Non-pigmented ciliary epithelial cell (primary cell): ENCODE data around the gene DUXB.
A peak's percentile ranks its signal among the peaks of the same experiment; 100 is the strongest.

Experiments used
- DNase-seq: peaks from one replicate; pipeline ENCODE4 v3.0.0-alpha.2; 2010; ENCODE audit warnings: low read depth

The DUXB gene

GRCh38 chr16:75701361-75701760 is at the start of gene DUXB:
DUXB (minus strand) TSS chr16:75701461; CDS start chr16:75701418, 43 bp downstream.
- DNase-seq, result no peak

GRCh38 chr16:75750528-75750927 is 49.3 kb upstream of the DUXB start:
- DNase-seq, result no peak

- DNase-seq, result no peak
Measured at GRCh38 chr16:75746359-75746758, 45.1 kb upstream of the DUXB start.

GRCh38 chr16:75745823-75746222 is 44.6 kb upstream of the DUXB start:
- no peak for DNase-seq

- no peak for DNase-seq
Measured at GRCh38 chr16:75745242-75745641, 44.0 kb upstream of the DUXB start.

GRCh38 chr16:75742424-75743047 is 41.3 kb upstream of the DUXB start:
- DNase-seq, result no peak

- peak; percentile 63 for DNase-seq
Measured at GRCh38 chr16:75733305-75734211, 32.3 kb upstream of the DUXB start.

GRCh38 chr16:75732871-75733270 is 31.6 kb upstream of the DUXB start:
- DNase-seq, result no peak

GRCh38 chr16:75727221-75727620 is 26.0 kb upstream of the DUXB start:
- no peak for DNase-seq

- no peak for DNase-seq
Measured at GRCh38 chr16:75726390-75726789, 25.1 kb upstream of the DUXB start, which contains the start of gene CPHXL. CPHXL (minus strand) TSS chr16:75726490; CDS start chr16:75726442, 48 bp downstream.

GRCh38 chr16:75718452-75718851 is 17.2 kb upstream of the DUXB start:
- DNase-seq, result no peak

- DNase-seq, result no peak
Measured at GRCh38 chr16:75714661-75715060, 13.4 kb upstream of the DUXB start.

- DNase-seq, result no peak
Measured at GRCh38 chr16:75710344-75710743, 9.1 kb upstream of the DUXB start.

GRCh38 chr16:75703306-75703705 is 2.0 kb upstream of the DUXB start:
- DNase-seq, result peak; percentile 8

GRCh38 chr16:75702242-75702641 is 981 bp upstream of the DUXB start:
- no peak for DNase-seq

- no peak for DNase-seq
Measured at GRCh38 chr16:75697571-75697970, 3.7 kb downstream of the DUXB start.

GRCh38 chr16:75695708-75696107 is 5.6 kb downstream of the DUXB start:
- DNase-seq, result no peak

- DNase-seq, result no peak
Measured at GRCh38 chr16:75687361-75687760, 13.9 kb downstream of the DUXB start.

GRCh38 chr16:75682308-75682707 is 19.0 kb downstream of the DUXB start:
- DNase-seq, result no peak

GRCh38 chr16:75679366-75679765 is 21.9 kb downstream of the DUXB start:
- no peak for DNase-seq

- no peak for DNase-seq
Measured at GRCh38 chr16:75676909-75677308, 24.4 kb downstream of the DUXB start, which contains the start of gene CPHXL2. CPHXL2 (minus strand) TSS chr16:75677009; CDS start chr16:75676999, 10 bp downstream.

- DNase-seq, result no peak
Measured at GRCh38 chr16:75667503-75667902, 33.8 kb downstream of the DUXB start.

- no peak for DNase-seq
Measured at GRCh38 chr16:75660726-75661302, 40.4 kb downstream of the DUXB start.
